Ascending aorta (tissue), 2 donors: ENCODE measurements around the gene ANK3. TPM values are rescaled to one million over a fixed set of nuclear protein-coding genes. Genes with fewer than 3 reads are reported as not detected.

Experiments
- DNase-seq, 2 donors: peaks; one replicate each; pipeline ENCODE4 v3.0.0-alpha.2; 2019; ENCODE audit warnings: low spot score in 2 of 2
- H3K27ac ChIP-seq, 2 donors: fragments of 200-600 bp; sonication (generic); one replicate each; pipeline ENCODE4 v1.5.1; 2016 to 2017; ENCODE audit warnings: mild to moderate bottlenecking in 1 of 2
- H3K27me3 ChIP-seq: fragments of 200-600 bp; sonication (generic); one replicate; pipeline ENCODE4 v1.5.1; 2017
- H3K36me3 ChIP-seq, 2 donors: fragments of 200-600 bp; sonication (generic); one replicate each; pipeline ENCODE4 v1.5.1; 2016
- H3K4me1 ChIP-seq, 2 donors: fragments of 200-600 bp; sonication (generic); one replicate each; pipeline ENCODE4 v1.5.1; 2016 to 2017; ENCODE audit warnings: mild to moderate bottlenecking in 1 of 2
- H3K4me3 ChIP-seq, 2 donors: fragments of 200-600 bp; sonication (generic); one replicate each; pipeline ENCODE4 v1.5.1; 2016 to 2017; ENCODE audit warnings: mild to moderate bottlenecking in 1 of 2
- H3K9me3 ChIP-seq, 2 donors: fragments of 200-600 bp; sonication (generic); one replicate each; pipeline ENCODE4 v1.5.1; 2016
- intact Hi-C: fragments of 100-400 bp; cut with DNase I; formaldehyde crosslinking; loops from one replicate; pipeline ENCODE4 v1.15.1; 2023
- total RNA-seq: library from RNA; depleted of rRNA; stranded (reverse); fragments of >200 nt; gene quantifications from one replicate; pipeline ENCODE4 v1.1.0, GENCODE V29; 2016
- TF ChIP-seq, protein P1 (sequence below), 3 experiments: fragments of 200-600 bp in 2 of 3; fragments of 450-650 bp in 1 of 3; sonication (generic) in 2 of 3; IDR thresholded peaks; one replicate each; pipeline ENCODE4 v1.5.1; 2016 to 2019; ENCODE audit warnings: antibody characterized with exemption in 3 of 3, mild to moderate bottlenecking in 1 of 3, moderate library complexity in 1 of 3

Gene ANK3
- total RNA-seq, 1 donor from 2014 or later: 28.3 TPM

DNA sequence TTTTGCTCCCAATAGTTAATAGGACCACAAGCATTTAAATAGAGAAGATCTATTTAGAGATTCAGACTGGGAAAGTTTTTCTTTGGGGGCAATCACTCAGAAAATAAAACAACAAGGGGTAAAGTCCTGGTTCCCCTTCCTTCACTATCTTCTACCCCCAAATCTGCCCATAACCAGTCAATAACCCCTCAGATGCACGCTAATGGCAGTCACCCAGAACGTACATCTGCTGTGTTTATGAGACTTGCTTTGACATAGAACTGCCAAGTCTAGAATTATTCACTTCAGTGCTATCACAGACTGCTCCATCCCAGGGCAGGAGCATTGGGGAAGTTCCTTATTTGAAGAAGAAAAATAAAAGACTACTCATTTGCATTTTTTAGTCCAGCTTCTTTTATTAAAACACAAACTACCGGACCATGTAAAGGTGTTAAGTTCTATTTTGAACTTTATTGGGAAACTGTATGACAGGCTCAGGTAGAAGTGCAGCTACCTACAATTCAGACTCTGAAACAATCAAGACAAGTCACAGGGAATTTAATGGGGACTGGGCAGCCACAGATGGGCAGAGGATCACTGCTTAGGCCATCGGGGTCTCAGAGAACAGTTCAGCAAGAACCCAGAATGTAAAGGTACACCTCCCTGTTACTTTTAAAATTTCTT, 38.4 kb downstream of the ANK3 start:
- Histone ChIP-seq H3K4me1 (no peaks in the 10 kb centered on the region), H3K27me3 (no peaks in the 10 kb centered on the region), H3K36me3 (no peaks in the 10 kb centered on the region), H3K9me3 (no peaks in the 10 kb centered on the region), H3K27ac (no peak overlapping the region), H3K4me3 (no peak overlapping the region)
- TF ChIP-seq, protein P1, sequence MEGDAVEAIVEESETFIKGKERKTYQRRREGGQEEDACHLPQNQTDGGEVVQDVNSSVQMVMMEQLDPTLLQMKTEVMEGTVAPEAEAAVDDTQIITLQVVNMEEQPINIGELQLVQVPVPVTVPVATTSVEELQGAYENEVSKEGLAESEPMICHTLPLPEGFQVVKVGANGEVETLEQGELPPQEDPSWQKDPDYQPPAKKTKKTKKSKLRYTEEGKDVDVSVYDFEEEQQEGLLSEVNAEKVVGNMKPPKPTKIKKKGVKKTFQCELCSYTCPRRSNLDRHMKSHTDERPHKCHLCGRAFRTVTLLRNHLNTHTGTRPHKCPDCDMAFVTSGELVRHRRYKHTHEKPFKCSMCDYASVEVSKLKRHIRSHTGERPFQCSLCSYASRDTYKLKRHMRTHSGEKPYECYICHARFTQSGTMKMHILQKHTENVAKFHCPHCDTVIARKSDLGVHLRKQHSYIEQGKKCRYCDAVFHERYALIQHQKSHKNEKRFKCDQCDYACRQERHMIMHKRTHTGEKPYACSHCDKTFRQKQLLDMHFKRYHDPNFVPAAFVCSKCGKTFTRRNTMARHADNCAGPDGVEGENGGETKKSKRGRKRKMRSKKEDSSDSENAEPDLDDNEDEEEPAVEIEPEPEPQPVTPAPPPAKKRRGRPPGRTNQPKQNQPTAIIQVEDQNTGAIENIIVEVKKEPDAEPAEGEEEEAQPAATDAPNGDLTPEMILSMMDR (IDR thresholded peaks at IDR 0.05): no peak
- intact Hi-C loops: no loop called here
- no peak for DNase-seq

DNA sequence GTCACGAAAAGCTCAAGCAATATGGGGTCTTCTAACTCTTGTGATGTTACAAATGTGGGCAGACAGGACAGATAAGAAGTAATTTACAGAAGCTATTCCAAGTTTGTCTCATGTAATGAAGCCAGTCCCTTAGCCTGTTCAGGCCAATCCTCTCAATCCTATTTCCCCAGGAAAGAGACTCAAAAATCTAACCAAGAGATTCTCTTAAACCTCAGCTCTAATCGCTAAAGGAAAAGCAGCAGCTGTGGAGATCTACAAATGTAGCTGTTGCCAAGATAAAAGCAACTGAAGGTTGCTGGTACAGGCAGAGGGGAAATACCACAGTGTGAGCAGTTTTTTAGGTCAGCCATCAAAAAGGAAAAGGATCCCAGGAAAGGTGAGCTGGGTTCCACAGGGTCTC, 39.3 kb downstream of the ANK3 start:
- no peak for DNase-seq
- H3K27me3 ChIP-seq: no peaks in the 10 kb centered on the region
- no peaks in the 10 kb centered on the region for H3K4me1 ChIP-seq
- H3K27ac ChIP-seq: no peak overlapping the region
- intact Hi-C loops: no loop called here
- no peak overlapping the region for H3K4me3 ChIP-seq
- no peaks in the 10 kb centered on the region for H3K9me3 ChIP-seq
- TF ChIP-seq, protein P1 (IDR thresholded peaks at IDR 0.05): no peak
- H3K36me3 ChIP-seq: no peaks in the 10 kb centered on the region

DNA sequence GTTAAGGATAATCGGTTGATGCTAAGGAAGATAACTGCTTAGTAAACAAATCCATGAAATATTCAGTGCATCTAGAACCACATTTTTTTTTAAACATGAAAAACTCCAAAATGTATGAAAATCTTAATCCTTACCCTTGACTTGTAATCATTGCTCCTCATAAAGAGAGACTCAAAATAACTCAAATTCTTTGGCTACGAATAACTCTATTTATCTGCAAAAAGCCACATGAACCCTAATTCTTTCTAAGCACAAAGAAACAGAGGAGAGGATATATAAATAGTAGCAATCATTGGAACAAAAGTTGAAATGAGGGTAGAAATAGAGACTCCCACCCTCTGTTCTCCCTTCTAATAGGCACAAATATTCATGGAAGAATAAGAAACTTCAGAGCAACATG, 40.2 kb downstream of the ANK3 start:
- Histone ChIP-seq H3K4me1 (no peaks in the 10 kb centered on the region), H3K4me3 (no peak overlapping the region), H3K27me3 (no peaks in the 10 kb centered on the region), H3K9me3 (no peaks in the 10 kb centered on the region), H3K36me3 (no peaks in the 10 kb centered on the region), H3K27ac (no peak overlapping the region)
- TF ChIP-seq, protein P1 (IDR thresholded peaks at IDR 0.05): no peak
- DNase-seq: no peak
- intact Hi-C loops: no loop called here

GRCh38 chr10:60348982-60349381, 40.7 kb downstream of the ANK3 start:
- Histone ChIP-seq H3K9me3 (no peaks in the 10 kb centered on the region), H3K27ac (no peak overlapping the region), H3K36me3 (no peaks in the 10 kb centered on the region), H3K4me1 (no peaks in the 10 kb centered on the region), H3K27me3 (no peaks in the 10 kb centered on the region), H3K4me3 (no peak overlapping the region)
- DNase-seq: no peak
- intact Hi-C loops: no loop called here
- TF ChIP-seq, protein P1 (IDR thresholded peaks at IDR 0.05): no peak

DNA sequence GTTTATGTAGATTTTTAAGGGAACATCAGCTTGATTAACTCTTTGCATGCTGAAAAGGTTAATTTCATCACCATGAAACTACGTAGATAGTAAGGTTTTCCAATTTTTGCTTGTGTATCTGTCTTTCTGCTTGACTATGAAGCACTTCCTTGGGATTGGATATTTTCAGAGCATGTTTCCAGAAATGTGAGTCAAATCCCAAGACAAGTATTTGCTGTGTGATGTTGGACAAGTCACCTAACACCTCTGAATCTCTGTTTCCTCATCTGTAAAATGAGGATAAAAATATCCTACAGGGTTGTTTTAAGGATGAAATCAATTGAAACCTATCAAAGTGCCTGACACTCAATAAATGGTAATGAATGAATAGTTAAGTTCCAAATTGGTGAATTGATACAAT, 42.4 kb downstream of the ANK3 start:
- Histone ChIP-seq H3K27ac (no peak overlapping the region), H3K27me3 (no peaks in the 10 kb centered on the region), H3K36me3 (no peaks in the 10 kb centered on the region), H3K4me3 (no peak overlapping the region), H3K4me1 (no peaks in the 10 kb centered on the region), H3K9me3 (no peaks in the 10 kb centered on the region)
- intact Hi-C loops: no loop called here
- TF ChIP-seq, protein P1 (IDR thresholded peaks at IDR 0.05): no peak
- DNase-seq: no peak

GRCh38 chr10:60346661-60347060, 43.0 kb downstream of the ANK3 start:
- no peaks in the 10 kb centered on the region for H3K36me3 ChIP-seq
- TF ChIP-seq, protein P1 (IDR thresholded peaks at IDR 0.05): no peak
- H3K27ac ChIP-seq: no peak overlapping the region
- intact Hi-C loops: no loop called here
- H3K4me3 ChIP-seq: no peak overlapping the region
- no peaks in the 10 kb centered on the region for H3K27me3 ChIP-seq
- no peaks in the 10 kb centered on the region for H3K9me3 ChIP-seq
- no peaks in the 10 kb centered on the region for H3K4me1 ChIP-seq
- no peak for DNase-seq
